ENCODE measurements around the gene IGF2R.

DNA sequence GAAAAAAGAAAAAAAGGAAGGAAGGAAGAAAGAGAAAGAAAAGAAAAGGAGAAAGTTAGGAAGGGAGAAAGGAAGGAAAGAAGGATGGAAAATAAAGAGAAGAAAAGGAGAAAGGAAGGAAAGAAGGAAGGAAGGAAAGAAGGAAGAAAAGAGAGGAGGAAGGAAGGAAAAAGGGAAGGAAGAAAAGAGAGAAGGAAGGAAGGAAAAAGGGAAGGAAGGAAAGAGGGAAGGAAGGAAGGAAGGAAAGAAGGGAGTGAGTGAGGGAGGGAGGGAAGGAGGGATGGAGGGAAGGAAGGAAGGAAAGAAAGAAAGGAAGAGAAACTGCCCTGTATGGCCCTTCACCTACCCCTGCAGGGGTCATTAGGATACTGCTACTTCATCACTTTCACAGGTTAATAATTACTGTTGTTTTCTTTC is 12.9 kb upstream of the IGF2R start:
- TF ChIP-seq POLR2AphosphoS5 (IDR thresholded peaks at IDR 0.05; ENCODE audit: low read depth, low read length) (no peak), POLR2A (IDR thresholded peaks at IDR 0.05; ENCODE audit: low read depth, low read length) (no peak)

All from GM12892 (cell line).